ELR (cell line): ENCODE measurements around the gene NEURL3.
"Not testable (repeated sequence)": the region's sequence is repeated elsewhere in the genome, so short reads cannot be mapped to it uniquely, and the experiment has no call there.

Experiments
- DNase-seq: peaks from one replicate; pipeline ENCODE4 v3.0.0-alpha.2; 2015; ENCODE audit warnings: low read depth

Gene NEURL3

DNA sequence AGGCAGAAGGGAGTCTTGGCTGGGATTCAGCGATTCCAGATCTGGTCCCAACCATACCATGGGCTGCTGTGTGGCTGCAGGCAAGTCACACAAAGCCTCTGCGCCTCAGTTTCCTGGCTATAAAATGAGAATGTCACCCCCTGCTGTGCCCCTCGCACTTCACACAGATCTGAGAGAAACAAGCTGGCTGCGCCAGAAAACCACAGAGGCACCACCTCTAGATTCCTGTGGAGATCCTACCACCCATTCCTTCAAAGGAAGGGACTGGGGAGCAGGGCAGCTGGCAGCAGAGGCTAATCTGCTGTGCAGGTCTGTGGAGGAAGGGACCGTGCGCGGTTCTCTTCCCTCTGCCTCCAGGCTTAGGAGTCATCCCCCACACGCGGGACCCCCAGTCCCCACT, 19.8 kb downstream of the NEURL3 start:
- no peak for DNase-seq

DNA sequence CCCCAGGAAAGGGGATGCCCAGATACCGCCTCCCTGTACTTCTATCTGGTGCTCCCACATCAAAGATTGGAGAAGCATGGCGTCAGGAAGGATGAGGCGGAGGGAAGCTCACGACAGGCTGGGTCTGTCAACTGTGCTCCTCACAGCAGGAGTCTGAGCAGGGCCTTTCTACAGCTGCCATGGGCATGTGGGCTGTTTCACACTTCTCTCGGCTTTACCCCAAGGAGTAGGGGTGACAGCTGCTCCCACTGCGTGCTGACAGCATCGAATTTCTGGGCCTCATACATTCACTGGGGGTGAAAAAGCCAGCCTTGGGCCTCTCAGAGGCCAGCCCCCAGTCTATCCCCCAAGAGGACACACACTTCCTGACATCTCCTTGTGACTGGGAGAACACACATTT, 21.1 kb downstream of the NEURL3 start:
- no peak for DNase-seq

DNA sequence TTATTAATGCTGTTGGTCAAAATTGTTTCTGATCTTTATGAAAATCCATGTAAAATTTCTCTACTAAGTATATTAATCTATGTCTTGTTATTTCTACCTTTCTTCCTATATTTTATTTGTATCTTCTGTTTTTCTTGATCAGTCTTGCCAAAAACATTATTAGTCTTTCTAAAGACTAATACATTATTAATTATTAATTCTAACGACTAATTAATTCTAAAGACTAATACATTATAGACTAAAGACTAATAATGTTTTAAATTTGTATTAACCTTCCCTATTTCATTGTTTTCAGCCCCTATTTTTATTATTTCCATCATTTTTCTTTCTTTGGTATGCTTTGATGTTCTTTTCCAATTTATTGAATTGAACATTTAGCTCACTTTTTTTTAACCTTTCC, 27.7 kb downstream of the NEURL3 start:
- no peak for DNase-seq

DNA sequence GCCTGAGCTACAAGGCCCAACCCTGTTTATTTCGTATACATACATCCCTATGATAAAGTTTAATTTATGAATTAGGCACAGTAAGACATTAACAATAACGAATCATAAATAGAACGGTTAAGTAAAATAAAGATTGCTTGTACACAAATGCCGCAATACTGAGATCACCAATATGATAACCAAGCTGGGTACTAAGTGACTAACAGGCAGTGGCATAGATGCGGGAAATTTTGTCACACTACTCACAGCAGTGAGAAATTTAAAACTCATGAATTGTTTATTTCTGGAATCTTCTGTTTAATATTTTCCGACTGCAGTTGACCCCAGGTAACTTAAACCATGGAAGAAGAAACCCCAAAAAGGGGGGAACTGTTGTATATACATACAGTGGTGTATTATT, 33.4 kb downstream of the NEURL3 start:
- no peak for DNase-seq

DNA sequence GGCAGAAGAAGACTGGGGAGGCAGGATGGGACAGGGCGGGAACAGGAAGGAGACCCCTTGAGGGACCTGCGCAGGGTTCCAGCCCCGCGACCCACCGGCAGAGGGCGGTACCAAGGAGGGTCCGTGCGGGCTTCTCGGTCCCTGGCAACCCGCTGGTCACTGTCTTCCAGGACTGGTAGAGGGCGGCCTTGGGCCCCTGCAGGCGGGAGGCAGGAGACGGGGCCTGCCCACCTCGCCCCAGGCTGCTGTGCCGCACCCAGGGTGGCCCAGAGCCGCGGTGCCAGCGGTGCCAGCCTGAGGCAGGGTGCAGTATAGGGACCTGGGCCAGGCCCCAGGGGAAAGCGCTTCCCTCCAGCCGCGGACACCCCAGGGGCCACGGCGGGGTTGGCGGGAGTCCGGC, 34.5 kb downstream of the NEURL3 start:
- peak; percentile 62 for DNase-seq

DNA sequence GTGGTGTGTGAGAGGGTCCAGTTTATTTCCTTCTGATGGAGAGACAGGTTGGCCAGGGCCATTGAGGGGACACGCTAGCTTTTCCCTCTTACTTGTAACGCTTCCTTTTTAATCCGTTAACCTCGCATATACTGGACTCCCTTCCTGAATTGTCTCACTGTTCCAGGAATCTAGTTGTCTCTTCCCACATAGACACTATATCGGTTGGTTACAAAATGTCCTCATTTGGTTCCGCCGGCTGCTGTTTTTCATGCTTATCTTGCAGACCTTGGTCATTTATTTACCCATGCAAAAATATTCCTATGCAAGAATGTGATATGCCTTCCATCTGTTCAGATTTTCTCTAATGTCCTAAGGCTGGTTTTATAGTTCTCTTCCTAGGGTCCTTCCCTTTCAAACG, 35.0 kb downstream of the NEURL3 start:
- DNase-seq, result no peak

DNA sequence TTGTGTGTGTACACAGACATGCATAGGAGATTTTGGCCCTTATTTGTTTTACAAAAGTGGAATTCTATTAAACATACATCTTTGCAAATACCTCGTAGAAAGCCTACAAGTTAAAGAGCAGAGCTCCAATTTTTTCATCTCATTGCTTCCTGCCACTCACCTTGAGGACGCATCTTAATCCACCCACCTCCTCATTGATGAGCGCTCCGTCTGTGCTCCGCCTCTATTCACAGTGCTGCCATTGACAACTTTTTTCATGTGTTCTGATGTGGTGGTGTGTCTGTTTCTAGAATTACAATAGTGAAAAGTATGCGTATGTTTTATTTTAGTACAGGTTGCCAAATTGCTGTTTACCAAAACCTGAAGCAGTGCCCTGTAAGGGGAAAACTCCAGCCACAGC, 36.3 kb downstream of the NEURL3 start:
- DNase-seq, result no peak

DNA sequence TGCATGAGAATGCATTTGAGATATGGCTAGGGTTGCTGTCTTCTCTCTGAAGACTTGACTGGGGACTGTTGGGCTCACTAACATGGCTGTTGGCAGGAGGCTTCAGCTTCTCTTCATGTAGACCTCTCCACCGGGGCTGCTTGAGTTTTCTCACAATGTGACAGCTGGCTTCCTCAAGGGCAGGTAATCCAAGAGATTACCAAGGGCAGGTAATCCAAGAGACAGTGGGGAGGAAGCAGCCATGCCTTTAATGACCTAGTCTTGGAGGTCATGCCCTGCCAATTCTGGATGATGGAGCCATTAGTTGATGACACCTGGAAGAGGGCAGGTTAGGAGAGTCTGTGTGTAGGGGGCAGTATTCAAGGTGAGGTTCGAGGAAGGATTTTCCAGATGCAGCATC, 40.5 kb downstream of the NEURL3 start:
- no peak for DNase-seq

DNA sequence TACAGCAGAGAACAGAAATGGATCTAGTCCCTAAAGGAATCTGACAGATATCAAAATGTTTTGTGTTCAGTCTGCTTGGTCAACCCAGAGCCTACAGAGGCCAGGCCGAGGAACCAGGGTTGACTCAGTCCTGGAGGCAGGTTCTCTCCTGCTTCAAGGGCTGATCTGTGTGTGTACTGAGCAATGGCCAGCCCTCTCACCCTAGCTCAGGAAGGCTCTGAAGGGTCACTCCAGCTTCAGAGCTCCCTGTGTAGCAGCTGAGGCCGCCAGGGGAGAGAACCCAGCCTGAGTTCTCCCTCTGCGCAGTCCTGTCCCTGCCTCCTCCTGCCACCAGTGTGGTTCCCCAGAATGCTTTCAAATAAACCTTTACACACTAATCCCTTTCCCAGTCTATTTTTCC, 41.1 kb downstream of the NEURL3 start:
- DNase-seq, result no peak

DNA sequence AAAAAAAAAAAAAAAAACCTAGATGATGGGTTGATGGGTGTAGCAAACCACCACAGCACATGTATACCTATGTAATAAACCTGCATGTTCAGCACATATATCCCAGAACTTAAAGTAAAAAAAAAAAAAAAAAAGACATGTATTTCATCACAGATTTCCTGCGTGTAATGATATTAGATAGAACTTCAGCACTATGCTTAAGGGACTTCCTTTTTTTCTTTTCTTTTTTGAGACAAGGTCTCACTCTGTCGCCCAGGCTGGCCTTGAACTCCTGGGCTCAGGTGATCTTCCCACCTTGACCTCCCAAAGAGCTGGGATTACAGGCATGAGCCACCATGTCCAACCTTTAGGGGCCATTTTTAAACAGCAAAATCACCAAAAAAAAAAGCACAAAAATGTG, 42.0 kb downstream of the NEURL3 start:
- no peak for DNase-seq

DNA sequence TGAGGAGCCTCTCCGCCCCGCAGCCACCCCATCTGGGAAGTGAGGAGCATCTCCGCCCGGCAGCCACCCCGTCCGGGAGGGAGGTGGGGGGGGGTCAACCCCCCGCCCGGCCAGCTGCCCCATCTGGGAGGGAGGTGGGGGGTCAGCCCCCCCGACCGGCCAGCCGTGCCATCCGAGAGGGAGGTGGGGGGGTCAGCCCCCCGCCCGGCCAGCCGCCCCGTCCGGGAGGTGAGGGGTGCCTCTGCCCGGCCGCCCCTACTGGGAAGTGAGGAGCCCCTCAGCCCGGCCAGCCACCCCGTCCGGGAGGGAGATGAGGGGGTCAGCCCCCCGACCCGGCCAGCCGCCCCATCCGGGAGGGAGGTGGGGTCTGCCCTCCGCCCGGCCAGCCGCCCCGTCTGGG, 43.5 kb downstream of the NEURL3 start:
- not testable (repeated sequence) for DNase-seq

DNA sequence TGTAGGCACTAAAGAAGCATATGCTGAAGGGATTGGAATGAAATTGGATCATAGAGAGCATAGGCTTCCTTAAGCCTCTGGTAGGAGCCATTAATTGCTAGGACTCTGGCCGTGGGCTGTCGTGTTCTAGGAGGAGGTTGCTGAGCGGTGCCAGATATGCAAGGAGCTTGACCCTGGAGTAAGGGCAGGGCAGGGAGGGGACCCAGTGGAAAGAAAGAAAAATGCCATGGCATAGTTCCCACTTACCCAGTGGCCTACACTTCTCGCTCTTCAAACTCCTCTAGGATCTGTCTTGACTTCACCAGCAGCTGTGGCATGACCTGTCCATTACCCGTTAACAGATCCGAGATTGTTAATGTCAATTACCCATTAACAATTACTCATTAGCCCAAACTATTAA, 53.1 kb downstream of the NEURL3 start:
- DNase-seq, result no peak

DNA sequence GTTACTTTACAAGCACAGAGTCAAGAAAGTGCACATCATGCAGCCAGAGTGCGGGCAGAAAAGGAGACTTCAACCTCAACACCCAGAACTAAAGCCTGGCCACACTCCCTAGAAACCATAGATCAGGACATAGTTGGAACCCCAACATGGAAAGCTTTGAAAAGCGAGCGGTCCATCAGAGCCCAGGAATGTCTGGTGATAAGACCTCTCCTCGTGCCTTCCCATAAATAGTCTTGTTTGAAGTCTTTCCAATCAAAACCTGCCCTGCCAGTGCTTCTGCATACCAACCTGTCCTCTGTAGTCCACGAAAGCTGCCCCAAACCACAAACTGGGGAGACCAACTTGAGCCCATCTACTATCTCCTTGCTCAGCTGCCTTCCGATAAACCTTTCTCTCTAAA, 55.5 kb downstream of the NEURL3 start:
- no peak for DNase-seq

DNA sequence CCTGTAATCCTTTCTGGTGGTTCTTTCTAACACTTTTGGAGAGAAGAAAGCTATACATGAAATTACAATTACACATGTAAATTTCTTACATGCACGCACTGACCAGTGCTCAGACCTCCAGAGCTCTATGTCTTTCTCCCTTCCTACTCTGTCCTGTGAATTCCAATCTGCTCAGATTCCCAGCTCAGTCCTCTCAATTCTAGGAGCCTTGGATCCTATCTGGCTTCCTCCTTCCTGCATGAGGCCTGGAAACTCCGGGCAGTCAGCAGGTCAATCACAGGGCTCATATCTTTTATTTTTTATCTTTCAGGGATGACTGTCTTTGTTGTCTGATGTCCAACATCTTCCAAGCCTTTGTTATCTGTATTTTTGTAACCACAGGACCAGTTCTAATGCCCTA, 56.0 kb downstream of the NEURL3 start:
- DNase-seq, result no peak

DNA sequence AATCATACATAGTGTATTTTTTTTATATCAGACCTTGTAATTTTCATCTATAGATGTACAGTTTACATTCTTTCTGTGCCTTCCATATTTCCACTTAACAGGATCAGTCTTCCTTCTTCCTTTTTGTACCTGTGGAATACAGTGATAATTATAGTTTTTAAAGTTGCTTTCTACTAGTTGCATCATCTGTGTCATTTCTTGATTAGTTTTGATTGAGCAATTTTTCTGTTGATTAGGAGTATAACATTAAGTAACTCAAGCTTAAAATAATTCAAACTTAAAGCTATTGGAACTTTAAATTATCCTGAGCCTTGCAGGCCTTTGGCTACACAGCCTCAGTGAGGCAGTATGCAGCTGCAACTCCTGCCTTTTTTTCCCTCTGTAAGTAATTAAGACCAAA, 57.4 kb downstream of the NEURL3 start:
- DNase-seq, result no peak
